GM18907 (cell line): ENCODE results near the gene PIK3R4.

Source experiments
- ATAC-seq: cut with Tn5 transposase; IDR thresholded peaks from one replicate; pipeline ENCODE4 v1.9.1; 2021; ENCODE audit warnings: mild to moderate bottlenecking, moderate library complexity; ENCODE audit not compliant: unreplicated experiment

The PIK3R4 gene

GRCh38 chr3:130644628-130645253 is 101.9 kb downstream of the PIK3R4 start:
- no peak for ATAC-seq

- ATAC-seq: no peak
These were observed 106.6 kb downstream of the PIK3R4 start for GRCh38 chr3:130640027-130640426.

- ATAC-seq: no peak
These were observed 110.0 kb downstream of the PIK3R4 start for GRCh38 chr3:130636480-130637234.

GRCh38 chr3:130635978-130636377 is 110.7 kb downstream of the PIK3R4 start:
- ATAC-seq: no peak

GRCh38 chr3:130635285-130635684 is 111.3 kb downstream of the PIK3R4 start:
- no peak for ATAC-seq
